ENCODE data around the gene TMED4. TPM values are rescaled to one million over a fixed set of nuclear protein-coding genes. Genes with fewer than 3 reads are reported as not detected.
A peak's percentile ranks its signal among the peaks of the same experiment; 100 is the strongest.

TMED4 gene
- total and polyA plus RNA-seq, 2 donors (not counting 1 experiment from before 2014, with no cell fraction given): 84.1 to 102 TPM

- H3K27ac Mint-ChIP-seq: peak overlapping the region; percentile 99
- CTCF ChIA-PET: interaction anchor here (2.5 to 3.5 kb wide), 2 partner anchors 264 to 552 kb away, joined by 10 to 29 read pairs; partner anchors contain the start of gene H2AZ2
- DNase-seq (no peak), ATAC-seq (ENCODE audit: low read depth) (no peak)
- TF ChIP-seq CTCF (IDR thresholded peaks at IDR 0.05) (no peak), EZH2 (IDR thresholded peaks at IDR 0.05; ENCODE audit: borderline replicate concordance, insufficient read depth, low read depth, low read length, poor library complexity, severe bottlenecking) (no peak)
- Histone ChIP-seq H4K20me1 (ENCODE audit: control insufficient read depth, insufficient read depth, low read length, poor library complexity, severe bottlenecking) (no peaks in the 10 kb centered on the region), H2AFZ (ENCODE audit: insufficient read depth, low read depth, low read length, poor library complexity, severe bottlenecking) (peak overlapping the region; percentile 100), H3K27me3 (replicated peaks in 1 of 4; ENCODE audit: control extremely low read depth in 1 of 4, control insufficient read depth in 3 of 4, insufficient read depth in 4 of 4, low read length in 3 of 4) (no peaks in the 10 kb centered on the region), H3K9ac (ENCODE audit: low read length) (peak overlapping the region; percentile 96), H3K4me3 (ENCODE audit: control extremely low read depth in 1 of 5, extremely low read depth in 1 of 5, insufficient read depth in 1 of 5, low read depth in 2 of 5, low read length in 4 of 5) (peak overlapping the region in 3 of 5 experiments; percentile 67 to 99 (median 88)), H3K79me2 (ENCODE audit: control insufficient read depth, insufficient read depth, low read length) (peaks cover 30% of the 10 kb centered on the region), H3K9me3 (ENCODE audit: control extremely low read depth in 1 of 3, control insufficient read depth in 2 of 3, insufficient read depth in 1 of 3, low read length in 2 of 3) (no peaks in the 10 kb centered on the region), H3K27ac (ENCODE audit: low read length in 2 of 2) (peak overlapping the region; percentile 90 to 96), H3K4me1 (ENCODE audit: control insufficient read depth in 2 of 2, insufficient read depth in 2 of 2, low read length in 2 of 2) (peaks cover 21 to 23% of the 10 kb centered on the region in 2 donors), H3K36me3 (replicated peaks in 1 of 2; ENCODE audit: control extremely low read depth in 1 of 2, control insufficient read depth in 1 of 2, extremely low read depth in 1 of 2, insufficient read depth in 2 of 2, low read length in 1 of 2) (peaks cover 0 to 27% of the 10 kb centered on the region in 2 experiments), H3K4me2 (replicated peaks; ENCODE audit: low read depth, low read length, poor library complexity, severe bottlenecking) (peak overlapping the region; percentile 98)
- H3K4me1 Mint-ChIP-seq: peaks cover 31% of the 10 kb centered on the region
- POLR2A ChIA-PET: interaction anchor here (1.1 to 2.2 kb wide), 5 partner anchors 23 to 444 kb away, joined by 3 to 12 read pairs (median 5); partner anchors contain the start of genes H2AZ2, NUDCD3 and OGDH
- H3K9me3 Mint-ChIP-seq (ENCODE audit: insufficient read depth): no peaks in the 10 kb centered on the region
- intact Hi-C loops (cut with micrococcal nuclease): loop anchor here (5.0 kb wide), 2 partner anchors 419 to 444 kb away; partner anchors contain the start of gene CCM2
- H3K4me3 Mint-ChIP-seq: peak overlapping the region; percentile 96
- WGBS (ENCODE audit: insufficient coverage): no CpG with 5 or more reads among the region's 13 CpGs
- no peaks in the 10 kb centered on the region for H3K27me3 Mint-ChIP-seq
Measured at GRCh38 chr7:44583146-44583865, 1.3 kb upstream of the TMED4 start.

Data from B cell (primary cell).